Transverse colon (tissue), 3 donors: ENCODE data around the gene IZUMO1R.

ENCODE experiments used
- CTCF ChIP-seq, 5 experiments: fragments of 200-600 bp in 3 of 5; fragments of 450-650 bp in 2 of 5; sonication (generic) in 3 of 5; IDR thresholded peaks; 1 replicate in 2 of 5; 2 replicates in 3 of 5; pipeline ENCODE4 v1.5.1; 2016 to 2017; ENCODE audit warnings: antibody characterized with exemption in 5 of 5, inconsistent platforms in 3 of 5, mild to moderate bottlenecking in 2 of 5, moderate library complexity in 1 of 5
- EP300 ChIP-seq: sonication (generic); formaldehyde crosslinking; IDR thresholded peaks from one replicate; pipeline ENCODE4 v1.6.1; 2017; ENCODE audit warnings: antibody characterized with exemption, low read depth
- POLR2A ChIP-seq: fragments of 450-650 bp; IDR thresholded peaks from one replicate; pipeline ENCODE4 v1.6.1; 2016; ENCODE audit warnings: antibody characterized with exemption, mild to moderate bottlenecking, moderate library complexity

- TF ChIP-seq EP300 (no peak), POLR2A (no peak), CTCF (IDR thresholded peaks at IDR 0.05) (no peak)
Measured at GRCh38 chr11:94310191-94310875, 6.0 kb downstream of the IZUMO1R start.
